Spinal cord (tissue), 10 donors: ENCODE results near the gene BTRC. TPM values are rescaled to one million over a fixed set of nuclear protein-coding genes. Genes with fewer than 3 reads are reported as not detected.
A peak's percentile ranks its signal among the peaks of the same experiment; 100 is the strongest.
"Not testable (repeated sequence)": the region's sequence is repeated elsewhere in the genome, so short reads cannot be mapped to it uniquely, and the experiment has no call there.

Source experiments
- DNase-seq, 6 donors: peaks; one replicate each; pipeline versions ENCODE4 v3.0.0 to v3.0.0-alpha.2; 2013 to 2015; ENCODE audit warnings: low spot score in 6 of 6, low read depth in 4 of 6
- H3K27ac ChIP-seq: one replicate; pipeline ENCODE4 v1.5.1; 2013; ENCODE audit warnings: low read depth, low read length, control low read depth
- H3K27me3 ChIP-seq: one replicate; pipeline ENCODE4 v1.6.1; 2013; ENCODE audit warnings: low read length; ENCODE audit not compliant: control insufficient read depth, insufficient read depth
- H3K36me3 ChIP-seq: one replicate; pipeline ENCODE4 v1.6.1; 2013; ENCODE audit warnings: low read length; ENCODE audit not compliant: control insufficient read depth, insufficient read depth
- H3K4me1 ChIP-seq: one replicate; pipeline ENCODE4 v1.6.1; 2013; ENCODE audit warnings: low read length; ENCODE audit not compliant: control insufficient read depth, insufficient read depth
- H3K4me3 ChIP-seq: one replicate; pipeline ENCODE4 v1.5.1; 2013; ENCODE audit warnings: low read depth, low read length, control low read depth
- H3K9me3 ChIP-seq: one replicate; pipeline ENCODE4 v1.6.1; 2013; ENCODE audit warnings: low read length; ENCODE audit not compliant: control insufficient read depth, insufficient read depth
- WGBS: methylation state at CpG from one replicate; pipeline ENCODE4 v1.1.5; 2013; ENCODE audit warnings: missing lambda C conversion rate; ENCODE audit not compliant: insufficient coverage; 5-methylcytosine and 5-hydroxymethylcytosine counted together
- polyA plus RNA-seq, 2 donors: library from polyadenylated mRNA; unstranded; fragments of 120-200 nt; gene quantifications; one replicate each; pipeline ENCODE4 v1.2.1, GENCODE V29; 2013; ENCODE audit not compliant: insufficient read length in 2 of 2
- total RNA-seq, 2 donors: library from RNA; depleted of rRNA in 1 of 2; stranded (reverse); fragments of 120-200 nt in 1 of 2; fragments of >200 nt in 1 of 2; gene quantifications; one replicate each; pipeline versions ENCODE4 v1.2.3 to v1.2.4, GENCODE V29; 2013 to 2014
- donor health status: healthy.

The BTRC gene
- total and polyA plus RNA-seq, 4 donors = 20.1 to 41.5 (median 36.5) TPM

- H3K27ac ChIP-seq = no peak overlapping the region
- WGBS = 22% methylated on average over 14 of the region's 21 CpGs
- peaks cover 3% of the 10 kb centered on the region for H3K9me3 ChIP-seq
- no peak overlapping the region for H3K4me3 ChIP-seq
- peaks cover 16% of the 10 kb centered on the region for H3K4me1 ChIP-seq
- H3K36me3 ChIP-seq = no peaks in the 10 kb centered on the region
- H3K27me3 ChIP-seq = no peaks in the 10 kb centered on the region
- peak in 1 of 6 donors; percentile 93 for DNase-seq
Measured at GRCh38 chr10:101322266-101323108, 31.5 kb upstream of the BTRC start.

GRCh38 chr10:101323495-101323894 lies 30.5 kb upstream of the BTRC start:
- WGBS = 44% methylated on average over 2 of the region's 2 CpGs
- peaks cover 3% of the 10 kb centered on the region for H3K9me3 ChIP-seq
- H3K27me3 ChIP-seq = no peaks in the 10 kb centered on the region
- H3K4me3 ChIP-seq = no peak overlapping the region
- H3K27ac ChIP-seq = no peak overlapping the region
- no peak for DNase-seq
- peaks cover 16% of the 10 kb centered on the region for H3K4me1 ChIP-seq
- H3K36me3 ChIP-seq = no peaks in the 10 kb centered on the region

- H3K27ac ChIP-seq, H3K4me3 ChIP-seq, H3K36me3 ChIP-seq, DNase-seq, H3K9me3 ChIP-seq, H3K27me3 ChIP-seq: not testable (repeated sequence)
- peaks cover 12% of the 10 kb centered on the region for H3K4me1 ChIP-seq
- WGBS = 80% methylated on average over 1 of the region's 1 CpG
Measured at GRCh38 chr10:101327454-101327853, 26.5 kb upstream of the BTRC start.

GRCh38 chr10:101329341-101330032 lies 24.5 kb upstream of the BTRC start:
- Histone ChIP-seq H3K36me3 (no peaks in the 10 kb centered on the region), H3K27me3 (no peaks in the 10 kb centered on the region), H3K4me1 (no peaks in the 10 kb centered on the region), H3K4me3 (no peak overlapping the region), H3K27ac (no peak overlapping the region), H3K9me3 (peaks cover 3% of the 10 kb centered on the region)
- WGBS = 100% methylated on average over 2 of the region's 3 CpGs
- no peak for DNase-seq

GRCh38 chr10:101330231-101330630 lies 23.7 kb upstream of the BTRC start:
- no peaks in the 10 kb centered on the region for H3K36me3 ChIP-seq
- no peaks in the 10 kb centered on the region for H3K4me1 ChIP-seq
- H3K27ac ChIP-seq = no peak overlapping the region
- H3K9me3 ChIP-seq = peaks cover 3% of the 10 kb centered on the region
- H3K27me3 ChIP-seq = no peaks in the 10 kb centered on the region
- 86% methylated on average over 1 of the region's 4 CpGs for WGBS
- DNase-seq = peak in 1 of 6 donors; percentile 70
- H3K4me3 ChIP-seq = no peak overlapping the region

- H3K27me3 ChIP-seq = no peaks in the 10 kb centered on the region
- peaks cover 3% of the 10 kb centered on the region for H3K9me3 ChIP-seq
- no peak overlapping the region for H3K27ac ChIP-seq
- DNase-seq = peak in 2 of 6 donors; percentile 59 to 94
- WGBS = 24% methylated on average over 5 of the region's 14 CpGs
- H3K4me1 ChIP-seq = no peaks in the 10 kb centered on the region
- H3K4me3 ChIP-seq = no peak overlapping the region
- no peaks in the 10 kb centered on the region for H3K36me3 ChIP-seq
Measured at GRCh38 chr10:101330631-101331225, 23.2 kb upstream of the BTRC start.

GRCh38 chr10:101331956-101332355 lies 22.0 kb upstream of the BTRC start:
- DNase-seq = peak in 2 of 6 donors; percentile 17 to 63
- H3K4me1 ChIP-seq = no peaks in the 10 kb centered on the region
- no peaks in the 10 kb centered on the region for H3K27me3 ChIP-seq
- no peak overlapping the region for H3K4me3 ChIP-seq
- no peak overlapping the region for H3K27ac ChIP-seq
- no peaks in the 10 kb centered on the region for H3K36me3 ChIP-seq
- WGBS = no CpG with 5 or more reads among the region's 2 CpGs
- peaks cover 3% of the 10 kb centered on the region for H3K9me3 ChIP-seq

- H3K27ac ChIP-seq, H3K9me3 ChIP-seq, DNase-seq, H3K4me3 ChIP-seq, H3K4me1 ChIP-seq, H3K36me3 ChIP-seq, H3K27me3 ChIP-seq: not testable (repeated sequence)
- WGBS = 100% methylated on average over 1 of the region's 5 CpGs
Measured at GRCh38 chr10:101334259-101334658, 19.7 kb upstream of the BTRC start.

- Histone ChIP-seq H3K27me3 (no peaks in the 10 kb centered on the region), H3K9me3 (no peaks in the 10 kb centered on the region), H3K27ac (no peak overlapping the region), H3K4me1 (no peaks in the 10 kb centered on the region), H3K4me3 (no peak overlapping the region), H3K36me3 (no peaks in the 10 kb centered on the region)
- DNase-seq = no peak
Measured at GRCh38 chr10:101336382-101336781, 17.6 kb upstream of the BTRC start.
